Islet of Langerhans (tissue), 1 donor: ENCODE measurements around the gene APOL4.
"Not testable (repeated sequence)": the region's sequence is repeated elsewhere in the genome, so short reads cannot be mapped to it uniquely, and the experiment has no call there.

Experiments used
- FAIRE-seq: peaks from one replicate; lab custom pipeline; 2011; peaks lifted over from hg19 to GRCh38; lab: Jason Lieb, UNC

The APOL4 gene

GRCh38 chr22:36231051-36231450, 29.4 kb upstream of the APOL4 start:
- FAIRE-seq: not testable (repeated sequence)

GRCh38 chr22:36229649-36230048, 28.0 kb upstream of the APOL4 start:
- FAIRE-seq: not testable (repeated sequence)

GRCh38 chr22:36228944-36229343, 27.3 kb upstream of the APOL4 start:
- no peak for FAIRE-seq

GRCh38 chr22:36228369-36228768, 26.8 kb upstream of the APOL4 start:
- not testable (repeated sequence) for FAIRE-seq

GRCh38 chr22:36227806-36228205, 26.2 kb upstream of the APOL4 start:
- no peak for FAIRE-seq

- no peak for FAIRE-seq
These were observed 25.8 kb upstream of the APOL4 start for GRCh38 chr22:36227396-36227795.

- no peak for FAIRE-seq
These were observed 24.6 kb upstream of the APOL4 start for GRCh38 chr22:36226189-36226588.

- no peak for FAIRE-seq
These were observed 23.8 kb upstream of the APOL4 start for GRCh38 chr22:36225333-36225922.

- FAIRE-seq: no peak
These were observed 22.6 kb upstream of the APOL4 start for GRCh38 chr22:36224245-36224644.

GRCh38 chr22:36223504-36223903, 21.9 kb upstream of the APOL4 start:
- FAIRE-seq: no peak

- no peak for FAIRE-seq
These were observed 21.4 kb upstream of the APOL4 start for GRCh38 chr22:36222887-36223450.

- FAIRE-seq: no peak
These were observed 20.5 kb upstream of the APOL4 start for GRCh38 chr22:36221799-36222751.

GRCh38 chr22:36220451-36220921, 18.9 kb upstream of the APOL4 start:
- no peak for FAIRE-seq

GRCh38 chr22:36218648-36219193, 17.1 kb upstream of the APOL4 start:
- no peak for FAIRE-seq

- peak; percentile 97 for FAIRE-seq
These were observed 14.4 kb upstream of the APOL4 start for GRCh38 chr22:36215981-36216380.

GRCh38 chr22:36213586-36213985, 12.0 kb upstream of the APOL4 start:
- FAIRE-seq: no peak

GRCh38 chr22:36212901-36213300, 11.3 kb upstream of the APOL4 start:
- no peak for FAIRE-seq

GRCh38 chr22:36211237-36211861, 9.7 kb upstream of the APOL4 start:
- no peak for FAIRE-seq

- FAIRE-seq: no peak
These were observed 8.6 kb upstream of the APOL4 start for GRCh38 chr22:36210224-36210623.

- not testable (repeated sequence) for FAIRE-seq
These were observed 7.9 kb upstream of the APOL4 start for GRCh38 chr22:36209488-36209908.

GRCh38 chr22:36208914-36209313, 7.3 kb upstream of the APOL4 start:
- no peak for FAIRE-seq

GRCh38 chr22:36208162-36208765, 6.7 kb upstream of the APOL4 start:
- FAIRE-seq: no peak
